Iris pigment epithelial cell (primary cell): Measurements from ENCODE around the gene MPPED1.

Experiments
- DNase-seq: peaks from one replicate; pipeline ENCODE4 v3.0.0-alpha.2; 2011; ENCODE audit warnings: low read depth

MPPED1 gene

GRCh38 chr22:43392385-43392989, 19.3 kb upstream of the MPPED1 start:
- DNase-seq: no peak

- DNase-seq: no peak
These were observed 18.5 kb upstream of the MPPED1 start for GRCh38 chr22:43393132-43393843.

GRCh38 chr22:43393844-43394474, 17.9 kb upstream of the MPPED1 start:
- no peak for DNase-seq

GRCh38 chr22:43395086-43395695, 16.6 kb upstream of the MPPED1 start:
- DNase-seq: no peak

- no peak for DNase-seq
These were observed 15.4 kb upstream of the MPPED1 start for GRCh38 chr22:43396321-43396933.

GRCh38 chr22:43396934-43397457, 14.8 kb upstream of the MPPED1 start:
- no peak for DNase-seq

- no peak for DNase-seq
These were observed 14.0 kb upstream of the MPPED1 start for GRCh38 chr22:43397766-43398165.

- DNase-seq: no peak
These were observed 13.6 kb upstream of the MPPED1 start for GRCh38 chr22:43398246-43398645.

- DNase-seq: no peak
These were observed 12.9 kb upstream of the MPPED1 start for GRCh38 chr22:43398910-43399309.

GRCh38 chr22:43399338-43399979, 12.4 kb upstream of the MPPED1 start:
- DNase-seq: no peak

- no peak for DNase-seq
These were observed 11.8 kb upstream of the MPPED1 start for GRCh38 chr22:43399980-43400358.

- no peak for DNase-seq
These were observed 11.4 kb upstream of the MPPED1 start for GRCh38 chr22:43400449-43400848.

GRCh38 chr22:43401233-43401632, 10.6 kb upstream of the MPPED1 start:
- DNase-seq: no peak

- DNase-seq: no peak
These were observed 10.2 kb upstream of the MPPED1 start for GRCh38 chr22:43401661-43402060.

GRCh38 chr22:43402128-43402527, 9.7 kb upstream of the MPPED1 start:
- no peak for DNase-seq

GRCh38 chr22:43404673-43405385, 7.0 kb upstream of the MPPED1 start:
- DNase-seq: no peak

GRCh38 chr22:43406186-43406790, 5.5 kb upstream of the MPPED1 start:
- no peak for DNase-seq

GRCh38 chr22:43407591-43407990, 4.2 kb upstream of the MPPED1 start:
- no peak for DNase-seq

GRCh38 chr22:43408009-43408408, 3.8 kb upstream of the MPPED1 start:
- DNase-seq: no peak

- no peak for DNase-seq
These were observed 2.8 kb upstream of the MPPED1 start for GRCh38 chr22:43409046-43409445.

GRCh38 chr22:43409800-43410199, 2.0 kb upstream of the MPPED1 start:
- no peak for DNase-seq
